SK-N-SH (cell line): ENCODE measurements around the gene MRM1. TPM values are rescaled to one million over a fixed set of nuclear protein-coding genes. Genes with fewer than 3 reads are reported as not detected.

Experiments
- CTCF ChIA-PET: fragments of 300-600, 350-600 bp; formaldehyde crosslinking; extraction: SDS; loops from one replicate; lab custom pipeline; 2021; lab: Yijun Ruan, JAX
- POLR2A ChIA-PET: fragments of 350-600 bp; sonication (Branson Sonifier 250); formaldehyde crosslinking; extraction: SDS; loops from one replicate; lab custom pipeline; 2020; ENCODE audit warnings: antibody characterized with exemption, inconsistent platforms; lab: Yijun Ruan, JAX
- DNase-seq: peaks from one replicate; pipeline ENCODE4 v3.0.0; 2012
- H2AFZ ChIP-seq: fragments of 200-600 bp; sonication (generic); 2 replicates; pipeline ENCODE4 v1.8.1; 2016; ENCODE audit warnings: antibody characterized with exemption, mild to moderate bottlenecking, low read depth
- H3F3A ChIP-seq: fragments of 200-600 bp; sonication (generic); replicated peaks from 2 replicates; pipeline ENCODE3; 2016; ENCODE audit warnings: antibody characterized with exemption, mild to moderate bottlenecking; ENCODE audit not compliant: insufficient read depth
- H3K27ac ChIP-seq, 2 experiments: fragments of 200-500 bp in 1 of 2; fragments of 200-600 bp in 1 of 2; sonication (Bioruptor generic) in 1 of 2; sonication (generic), shearing (Covaris generic) in 1 of 2; 2 replicates each; pipeline versions ENCODE4 v1.5.1 to v1.6.1; 2014 to 2016; ENCODE audit warnings: low read depth in 2 of 2, inconsistent platforms in 1 of 2, low read length in 1 of 2, mild to moderate bottlenecking in 1 of 2, mixed read lengths in 1 of 2
- H3K27me3 ChIP-seq: fragments of 200-600 bp; sonication (generic), shearing (Covaris generic); 2 replicates; pipeline ENCODE4 v1.6.1; 2016; ENCODE audit warnings: mixed run types; ENCODE audit not compliant: insufficient read depth
- H3K36me3 ChIP-seq, 2 experiments: fragments of 200-500 bp in 1 of 2; fragments of 200-600 bp in 1 of 2; sonication (Bioruptor generic) in 1 of 2; sonication (generic) in 1 of 2; replicated peaks in 1 of 2; 2 replicates each; pipeline versions ENCODE3 to v1.5.1; 2014 to 2016; ENCODE audit warnings: low read length in 1 of 2, mild to moderate bottlenecking in 1 of 2; ENCODE audit not compliant: insufficient read depth in 2 of 2, control insufficient read depth in 1 of 2
- H3K4me1 ChIP-seq, 2 experiments: fragments of 200-500 bp in 1 of 2; fragments of 200-600 bp in 1 of 2; sonication (Bioruptor generic) in 1 of 2; sonication (generic), shearing (Covaris generic) in 1 of 2; 2 replicates each; pipeline versions ENCODE4 v1.5.1 to v1.6.1; 2014 to 2016; ENCODE audit warnings: low read depth in 1 of 2, low read length in 1 of 2, mixed run types in 1 of 2; ENCODE audit not compliant: insufficient read depth in 2 of 2, control insufficient read depth in 1 of 2
- H3K4me2 ChIP-seq: fragments of 200-600 bp; sonication (generic), shearing (Covaris generic); 2 replicates; pipeline ENCODE4 v1.6.1; 2017; ENCODE audit warnings: mixed run types
- H3K4me3 ChIP-seq, 2 experiments: fragments of 200-500 bp in 1 of 2; fragments of 200-600 bp in 1 of 2; sonication (Bioruptor generic) in 1 of 2; sonication (generic), shearing (Covaris generic) in 1 of 2; 2 replicates each; pipeline versions ENCODE4 v1.5.1 to v1.8.1; 2014 to 2016; ENCODE audit warnings: low read depth in 2 of 2, inconsistent platforms in 1 of 2, low read length in 1 of 2, mild to moderate bottlenecking in 1 of 2, mixed read lengths in 1 of 2, moderate library complexity in 1 of 2
- H3K79me2 ChIP-seq: fragments of 200-600 bp; sonication (generic); 2 replicates; pipeline ENCODE4 v1.8.1; 2017; ENCODE audit warnings: mild to moderate bottlenecking; ENCODE audit not compliant: insufficient read depth
- H3K9ac ChIP-seq: fragments of 200-600 bp; sonication (generic); 2 replicates; pipeline ENCODE4 v1.6.1; 2017; ENCODE audit warnings: mixed run types
- H3K9me2 ChIP-seq: fragments of 200-600 bp; sonication (generic); 2 replicates; pipeline ENCODE4 v1.6.1; 2017; ENCODE audit warnings: mixed run types
- H3K9me3 ChIP-seq: fragments of 200-600 bp; sonication (generic); 2 replicates; pipeline ENCODE4 v1.6.1; 2017; ENCODE audit warnings: mixed run types, mild to moderate bottlenecking, moderate library complexity
- H4K20me1 ChIP-seq: fragments of 200-600 bp; sonication (generic); 2 replicates; pipeline ENCODE4 v1.6.1; 2017; ENCODE audit warnings: mild to moderate bottlenecking, mixed run types; ENCODE audit not compliant: insufficient read depth
- ELF1 ChIP-seq: IDR thresholded peaks from 2 replicates; pipeline ENCODE4 v1.4.0; 2012
- EP300 ChIP-seq, 2 experiments: IDR thresholded peaks; 2 replicates each; pipeline versions ENCODE4 v1.4.0 to v1.6.1; 2012; ENCODE audit warnings: borderline replicate concordance in 1 of 2, low read depth in 1 of 2, low read length in 1 of 2
- FOXM1 ChIP-seq: IDR thresholded peaks from 2 replicates; pipeline ENCODE4 v1.4.0; 2012; ENCODE audit warnings: low read depth, mild to moderate bottlenecking
- MEF2A ChIP-seq: IDR thresholded peaks from 2 replicates; pipeline ENCODE4 v1.4.0; 2012; ENCODE audit warnings: low read depth, borderline replicate concordance
- MXI1 ChIP-seq: IDR thresholded peaks from 2 replicates; pipeline ENCODE4 v1.6.1; 2012; ENCODE audit warnings: mild to moderate bottlenecking, low read depth, low read length, improper control_type of control experiment
- PBX3 ChIP-seq: IDR thresholded peaks from 2 replicates; pipeline ENCODE4; 2012
- POLR2AphosphoS5 ChIP-seq: IDR thresholded peaks from 2 replicates; pipeline ENCODE4 v1.6.1; 2012; ENCODE audit warnings: low read depth, low read length
- RAD21 ChIP-seq: IDR thresholded peaks from 2 replicates; pipeline ENCODE4 v1.6.1; 2012; ENCODE audit warnings: mild to moderate bottlenecking, low read length
- RCOR1 ChIP-seq: fragments of 150-350 bp; IDR thresholded peaks from 2 replicates; pipeline ENCODE4 v1.6.1; 2017; ENCODE audit warnings: antibody characterized with exemption, low read length
- REST ChIP-seq: IDR thresholded peaks from 2 replicates; pipeline ENCODE4 v1.6.1; 2012; ENCODE audit warnings: mild to moderate bottlenecking, low read depth, low read length, moderate library complexity
- SIN3A ChIP-seq: IDR thresholded peaks from 2 replicates; pipeline ENCODE4 v1.6.1; 2012; ENCODE audit warnings: low read depth, mild to moderate bottlenecking, low read length, moderate library complexity, borderline replicate concordance
- TAF1 ChIP-seq: IDR thresholded peaks from 2 replicates; pipeline ENCODE4 v1.6.1; 2012; ENCODE audit warnings: low read depth, mild to moderate bottlenecking, low read length, moderate library complexity, borderline replicate concordance
- TCF12 ChIP-seq: IDR thresholded peaks from 2 replicates; pipeline ENCODE4 v1.4.0; 2012
- USF1 ChIP-seq: IDR thresholded peaks from 2 replicates; pipeline ENCODE4 v1.4.0; 2012; ENCODE audit warnings: low read depth, borderline replicate concordance
- YY1 ChIP-seq: IDR thresholded peaks from 2 replicates; pipeline ENCODE4 v1.4.0; 2012; ENCODE audit warnings: low read depth, mild to moderate bottlenecking
- ZBTB33 ChIP-seq: IDR thresholded peaks from 2 replicates; pipeline ENCODE4 v1.4.0; 2012; ENCODE audit warnings: low read depth, borderline replicate concordance
- WGBS: methylation state at CpG from one replicate; pipeline ENCODE4 v1.1.6; 2017; ENCODE audit warnings: low lambda C conversion rate; 5-methylcytosine and 5-hydroxymethylcytosine counted together
- polyA plus RNA-seq, 3 experiments: library from polyadenylated mRNA; depleted of rRNA; stranded (reverse); fragments of >200 nt; gene quantifications; 2 replicates each; pipeline ENCODE4 v1.2.3, GENCODE V29; 2012

The MRM1 gene
- polyA plus RNA-seq, 1 of the 3 experiments (the other 2 are of a cell fraction) = 9.8 TPM

- Histone ChIP-seq H3F3A (peaks cover 11% of the 10 kb centered on the region), H3K27ac (no peak overlapping the region), H3K27me3 (no peaks in the 10 kb centered on the region), H3K4me1 (no peaks in the 10 kb centered on the region), H3K9me2 (no peaks in the 10 kb centered on the region), H3K79me2 (peaks cover 99% of the 10 kb centered on the region), H3K36me3 (peaks cover 20 to 54% of the 10 kb centered on the region in 2 experiments), H2AFZ (no peak overlapping the region), H3K4me2 (no peak overlapping the region), H3K9ac (no peak overlapping the region), H3K9me3 (no peaks in the 10 kb centered on the region), H3K4me3 (no peak overlapping the region), H4K20me1 (peaks cover 73% of the 10 kb centered on the region)
- TF ChIP-seq PBX3 (no peak), MEF2A (no peak), TAF1 (no peak), SIN3A (no peak), POLR2AphosphoS5 (no peak)
- DNase-seq = no peak
- ChIA-PET POLR2A (no interaction called here), CTCF (no interaction called here)
- 93% methylated on average over 3 of the region's 3 CpGs for WGBS
Observed at GRCh38 chr17:36553459-36553858, 47.9 kb upstream of the MRM1 start.

GRCh38 chr17:36566081-36566480 is 35.3 kb upstream of the MRM1 start:
- Histone ChIP-seq H3K9me2 (no peaks in the 10 kb centered on the region), H3K4me2 (no peak overlapping the region), H3K9ac (no peak overlapping the region), H3F3A (no peaks in the 10 kb centered on the region), H3K4me1 (no peaks in the 10 kb centered on the region), H3K36me3 (peaks cover 29 to 66% of the 10 kb centered on the region in 2 experiments), H3K27me3 (no peaks in the 10 kb centered on the region), H3K27ac (no peak overlapping the region), H3K79me2 (peaks cover 93% of the 10 kb centered on the region), H4K20me1 (no peaks in the 10 kb centered on the region; the same call in 1 of the 2 replicates), H3K9me3 (no peaks in the 10 kb centered on the region), H2AFZ (no peak overlapping the region), H3K4me3 (no peak overlapping the region)
- CTCF ChIA-PET = interaction anchor here (1.6 kb wide), 1 partner anchor 83 kb away, joined by 4 read pairs; no protein-coding TSS in a partner anchor
- POLR2A ChIA-PET = no interaction called here
- no peak for TF ChIP-seq MXI1
- DNase-seq = no peak
- 96% methylated on average over 4 of the region's 4 CpGs for WGBS

- H3K79me2 ChIP-seq = peaks cover 76% of the 10 kb centered on the region
- peaks cover 34 to 60% of the 10 kb centered on the region in 2 experiments for H3K36me3 ChIP-seq
- H3K27ac ChIP-seq = no peak overlapping the region
- H3K4me1 ChIP-seq = no peaks in the 10 kb centered on the region
- H4K20me1 ChIP-seq = peaks cover 52% of the 10 kb centered on the region
- no peaks in the 10 kb centered on the region for H3K27me3 ChIP-seq
- no peak for DNase-seq
- H2AFZ ChIP-seq = no peak overlapping the region
- H3F3A ChIP-seq = peaks cover 18% of the 10 kb centered on the region
- no peaks in the 10 kb centered on the region for H3K9me3 ChIP-seq
- H3K4me2 ChIP-seq = no peak overlapping the region
- ChIA-PET POLR2A (no interaction called here), CTCF (no interaction called here)
- no peak overlapping the region for H3K9ac ChIP-seq
- H3K4me3 ChIP-seq = no peak overlapping the region
- no peaks in the 10 kb centered on the region for H3K9me2 ChIP-seq
- WGBS = 94% methylated on average over 10 of the region's 12 CpGs
- TF ChIP-seq ZBTB33 (no peak), EP300 (IDR thresholded peaks at IDR 0.05; ENCODE audit: borderline replicate concordance in 1 of 2, low read depth in 1 of 2, low read length in 1 of 2) (no peak), RAD21 (no peak), POLR2AphosphoS5 (no peak), USF1 (no peak), ELF1 (no peak), TCF12 (no peak), MXI1 (no peak), YY1 (no peak), FOXM1 (no peak), RCOR1 (no peak), REST (no peak)
Observed at GRCh38 chr17:36575028-36575427, 26.4 kb upstream of the MRM1 start.
